D721Med (cell line): ENCODE data around the gene ZNF747.
"Not testable (repeated sequence)": the region's sequence is repeated elsewhere in the genome, so short reads cannot be mapped to it uniquely, and the experiment has no call there.

Source experiments
- DNase-seq: peaks from one replicate; pipeline ENCODE4 v3.0.0; 2011; ENCODE audit warnings: low spot score; ENCODE audit not compliant: insufficient read length
- FAIRE-seq: peaks from 2 replicates; lab custom pipeline; 2011; peaks lifted over from hg19 to GRCh38; lab: Jason Lieb, UNC
- CTCF ChIP-seq: IDR thresholded peaks from 2 replicates; pipeline ENCODE4 v1.5.1; 2012; ENCODE audit warnings: mild to moderate bottlenecking, control low read depth; ENCODE audit not compliant: insufficient read depth; ENCODE audit errors: missing control alignments

The ZNF747 gene

GRCh38 chr16:30523768-30524574 lies 10.7 kb downstream of the ZNF747 start:
- FAIRE-seq (no peak), DNase-seq (no peak)
- TF ChIP-seq CTCF: no peak

DNA sequence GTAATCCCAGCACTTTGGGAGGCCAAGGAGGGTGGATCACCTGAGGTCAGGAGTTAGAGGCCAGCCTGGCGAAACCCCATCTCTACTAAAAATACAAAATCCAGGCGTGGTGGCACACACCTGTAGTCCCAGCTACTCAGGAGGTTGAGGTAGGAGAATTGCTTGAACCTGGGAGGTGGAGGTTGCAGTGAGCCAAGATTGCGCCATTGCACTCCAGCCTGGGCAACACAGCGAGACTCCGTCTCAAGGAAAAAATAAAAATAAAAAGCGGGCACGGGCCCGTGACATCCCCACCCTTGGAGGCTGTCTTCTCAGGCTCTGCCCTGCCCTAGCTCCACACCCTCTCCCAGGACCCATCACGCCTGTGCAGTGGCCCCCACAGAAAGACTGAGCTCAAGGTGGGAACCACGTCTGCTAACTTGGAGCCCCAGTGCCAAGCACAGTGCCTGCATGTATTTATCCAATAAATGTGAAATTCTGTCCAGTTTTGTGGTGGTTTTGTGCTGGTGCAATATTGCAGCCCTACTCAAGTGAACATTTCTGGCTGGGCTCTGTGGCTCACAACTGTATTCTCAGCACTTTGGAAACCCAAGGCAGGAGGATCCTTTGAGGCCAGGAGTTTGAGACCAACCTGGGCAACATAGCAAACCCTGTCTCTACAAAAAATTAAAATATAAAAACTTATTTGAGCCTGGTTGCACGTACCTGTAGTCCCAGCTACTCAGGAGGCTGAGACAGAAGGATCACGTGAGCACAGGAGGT lies 11.8 kb downstream of the ZNF747 start:
- not testable (repeated sequence) for DNase-seq, FAIRE-seq

DNA sequence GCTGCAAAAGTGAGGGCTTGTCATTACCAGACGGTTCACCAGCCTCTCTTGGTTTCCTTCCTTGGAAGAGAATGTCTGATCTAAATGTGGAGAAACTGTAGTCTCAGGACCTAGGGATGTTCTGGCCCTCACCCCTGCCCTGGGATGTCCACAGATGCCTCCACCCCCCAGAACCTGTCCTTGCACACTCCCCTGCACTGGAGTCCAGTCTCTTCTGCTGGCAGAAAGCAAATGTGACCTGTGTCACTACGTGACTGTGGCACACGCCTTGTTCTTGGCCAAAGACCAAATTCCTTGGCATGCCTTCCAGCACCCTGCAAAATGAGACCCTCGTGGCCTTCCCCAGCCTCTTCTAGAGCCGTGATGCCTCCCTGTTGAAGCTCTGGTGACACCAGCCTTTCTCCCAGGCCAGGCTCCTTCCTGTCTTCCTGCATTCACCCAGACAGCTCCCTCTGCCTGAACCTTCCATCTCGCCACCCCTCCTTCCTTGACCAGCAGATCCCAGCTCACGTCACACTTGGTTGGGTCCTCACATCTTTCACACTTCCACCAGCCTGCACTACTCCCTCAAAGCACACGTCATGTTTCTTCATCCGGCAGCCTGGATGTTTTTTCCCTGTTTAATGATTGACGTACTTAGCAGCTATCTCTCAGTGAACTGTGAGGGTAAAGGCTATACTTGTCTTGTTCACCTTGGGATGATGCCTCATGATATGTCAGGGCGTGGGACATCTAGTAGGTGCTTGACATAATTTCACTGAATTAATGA lies 12.6 kb downstream of the ZNF747 start:
- no peak for DNase-seq
- no peak for TF ChIP-seq CTCF
- no peak for FAIRE-seq

- DNase-seq (no peak), FAIRE-seq (no peak)
- no peak for TF ChIP-seq CTCF
These were observed 13.2 kb downstream of the ZNF747 start for GRCh38 chr16:30521476-30521872.

- FAIRE-seq (no peak), DNase-seq (no peak)
- no peak for TF ChIP-seq CTCF
These were observed 15.3 kb downstream of the ZNF747 start for GRCh38 chr16:30519120-30520049.

GRCh38 chr16:30518552-30518951 lies 16.1 kb downstream of the ZNF747 start:
- no peak for TF ChIP-seq CTCF
- FAIRE-seq (no peak), DNase-seq (no peak)
